Heart right ventricle (tissue), 16 donors: ENCODE data around the gene TRPM3. TPM values are rescaled to one million over a fixed set of nuclear protein-coding genes. Genes with fewer than 3 reads are reported as not detected.
"Not testable (repeated sequence)": the region's sequence is repeated elsewhere in the genome, so short reads cannot be mapped to it uniquely, and the experiment has no call there.

Experiments
- ATAC-seq, 8 donors: fragments of 200-7000 bp; cut with Tn5 transposase; one replicate each; pipeline ENCODE4 v1.9.1; 2020; ENCODE audit warnings: mild to moderate bottlenecking in 8 of 8, moderate library complexity in 8 of 8, moderate number of reproducible peaks in 1 of 8
- DNase-seq, 2 donors: peaks; one replicate each; pipeline ENCODE4 v3.0.0-alpha.2; 2020
- H3K27ac ChIP-seq, 10 donors: fragments of 200-600 bp; sonication (generic) in 2 of 10; one replicate each; pipeline versions ENCODE4 v1.5.0 to v1.8.0; 2020 to 2022; ENCODE audit warnings: mild to moderate bottlenecking in 3 of 10
- H3K27me3 ChIP-seq, 7 donors: fragments of 200-600 bp; one replicate each; pipeline ENCODE4 v1.8.0; 2021 to 2022; ENCODE audit warnings: mild to moderate bottlenecking in 2 of 7
- H3K36me3 ChIP-seq, 9 donors: fragments of 200-600 bp; sonication (generic) in 1 of 9; one replicate each; pipeline versions ENCODE4 v1.5.0 to v1.8.0; 2020 to 2022; ENCODE audit warnings: mild to moderate bottlenecking in 2 of 9
- H3K4me1 ChIP-seq, 9 donors: fragments of 200-600 bp; sonication (generic) in 1 of 9; one replicate each; pipeline versions ENCODE4 v1.5.0 to v1.8.0; 2020 to 2022; ENCODE audit warnings: mild to moderate bottlenecking in 4 of 9
- H3K4me3 ChIP-seq, 10 donors: fragments of 200-600 bp; sonication (generic) in 2 of 10; one replicate each; pipeline versions ENCODE4 v1.5.0 to v1.8.0; 2020 to 2022; ENCODE audit warnings: mild to moderate bottlenecking in 7 of 10, moderate library complexity in 2 of 10
- H3K9me3 ChIP-seq, 11 donors: fragments of 200-600 bp in 10 of 11; sonication (generic) in 2 of 11; one replicate each; pipeline versions ENCODE4 v1.5.0 to v1.8.0; 2013 to 2022; ENCODE audit warnings: mild to moderate bottlenecking in 2 of 11, control low read depth in 1 of 11, moderate library complexity in 1 of 11
- CTCF ChIP-seq, 9 donors: fragments of 200-600 bp; sonication (generic) in 2 of 9; IDR thresholded peaks; one replicate each; pipeline versions ENCODE4 v1.5.0 to v1.8.0; 2021 to 2022; ENCODE audit warnings: antibody characterized with exemption in 9 of 9, mild to moderate bottlenecking in 5 of 9, moderate library complexity in 1 of 9
- WGBS, 2 donors: extraction: QIAGEN DNeasy Blood & Tissue Kit; methylation state at CpG; one replicate each; pipeline ENCODE4 v1.1.7; 2013; ENCODE audit warnings: inconsistent platforms in 1 of 2; 5-methylcytosine and 5-hydroxymethylcytosine counted together
- intact Hi-C, 10 donors: fragments of 100-400 bp; cut with DNase I; formaldehyde crosslinking; loops; one replicate each; pipeline versions ENCODE4 v1.11.1 to v1.14.2; 2022
- polyA plus RNA-seq, 2 donors: library from polyadenylated mRNA; stranded (reverse); fragments of 200-250 nt; gene quantifications; one replicate each; pipeline ENCODE4 v1.2.3, GENCODE V29; 2013
- total RNA-seq, 10 donors: library from RNA; stranded (reverse); fragmentation: NEBNext Ultra II Directional in 3 of 10; extraction: Animal tissue kit (Norgen Biotek cat#: 25700) in 3 of 10; gene quantifications; one replicate each; pipeline versions ENCODE4 v1.2.1 to v1.2.4, GENCODE V29; 2021 to 2023
- donor health status: Arrhythmogenic right ventricular cardiomyopathy.
- donor health status: ischemic (EF 13 %, LVEDD 7.1; RV severe dilation, severe dysfunction).
- donor health status: healthy with polysubstance abuse.
- donor health status: DM: no; HTN: yes; CAD: no.
- donor health status: DM: no; HTN: no; CAD: no.
- donor health status: ischemic (EF 25% LVEDD 6.9; RV normal size, moderate dysfunction).
- donor health status: ischemic (EF 25% LVEDD 5.7; RV mildly dilated, moderate dysfunction).
- donor health status: healthy.
- donor health status: DM: yes; HTN: yes; CAD: no.
- donor health status: Ischemic cardiomyopathy.
- donor health status: ischemic (EF 35%, LVEDD 5.7; RV mildly dilated, moderate dysfunction).
- donor health status: nonischemic (EF 11% LVEDD 7.7; RV severe dilation, severe dysfunction).
- donor health status: DM: yes; HTN: yes; CAD: no.
- donor health status: PGD.
- donor health status: ischemic (EF 29% LVEDD 5.4; RV normal size, mild dysfunction).
- donor health status: nonischemic (EF 23%, LVEDD 6.1; RV moderate dilation, normal function).

TRPM3 gene
- total and polyA plus RNA-seq, 12 donors = 0.05 to 1.3 (median 0.16) TPM; not detected in 1

DNA sequence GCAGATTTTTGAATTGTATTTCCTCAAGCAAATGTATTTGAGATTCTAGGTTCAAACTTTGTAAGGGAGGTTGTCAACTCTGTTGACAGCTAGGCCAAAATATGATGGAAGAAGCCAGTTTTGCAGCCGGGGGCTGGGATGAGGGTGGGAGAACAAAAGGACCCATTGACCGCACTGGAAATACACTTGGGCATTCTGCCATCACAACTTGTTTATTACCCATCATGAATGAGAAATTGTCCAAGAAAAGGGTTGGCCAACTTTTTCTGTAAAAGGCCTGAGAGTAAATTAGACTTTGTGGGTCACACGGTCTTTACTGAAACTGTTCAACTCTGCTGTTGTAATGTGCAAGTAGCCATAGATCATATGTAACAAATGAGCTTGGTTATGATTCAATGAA lies 485.6 kb downstream of the TRPM3 start:
- Histone ChIP-seq H3K4me1 (no peaks in the 10 kb centered on the region), H3K27me3 (no peaks in the 10 kb centered on the region), H3K4me3 (no peak overlapping the region), H3K9me3 (no peaks in the 10 kb centered on the region), H3K36me3 (no peaks in the 10 kb centered on the region), H3K27ac (no peak overlapping the region)
- intact Hi-C loops = loop anchor here in 2 of 10 donors (5.0 kb wide), 2 partner anchors 292 to 612 kb away; no protein-coding TSS in a partner anchor
- no peak for TF ChIP-seq CTCF (IDR thresholded peaks at IDR 0.05)
- ATAC-seq (no peak), DNase-seq (no peak)
- WGBS, 2 donors = 72 to 73% methylated on average over 3 of the region's 3 CpGs

DNA sequence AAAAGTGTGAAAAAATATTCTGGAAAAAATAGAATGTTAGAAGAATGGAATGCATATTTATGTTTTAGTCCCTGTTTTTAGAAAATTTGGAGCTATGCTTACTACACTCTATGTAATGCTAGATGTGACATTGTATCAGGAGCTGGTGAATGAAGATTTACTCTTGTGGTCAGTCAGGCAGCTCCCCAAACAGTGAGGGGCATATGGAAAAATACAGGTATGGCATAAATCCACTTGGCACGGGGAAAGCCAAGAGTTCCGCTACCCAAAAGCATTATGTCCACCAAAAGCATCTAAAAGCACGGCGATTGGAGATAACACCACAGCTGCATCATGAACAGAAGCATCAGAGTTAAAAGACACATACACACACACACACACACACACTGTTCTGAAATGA lies 486.7 kb downstream of the TRPM3 start:
- Histone ChIP-seq H3K27ac (no peak overlapping the region), H3K36me3 (no peaks in the 10 kb centered on the region), H3K4me1 (no peaks in the 10 kb centered on the region), H3K27me3 (no peaks in the 10 kb centered on the region), H3K4me3 (no peak overlapping the region), H3K9me3 (no peaks in the 10 kb centered on the region)
- intact Hi-C loops = loop anchor here in 2 of 10 donors (5.0 kb wide), 2 partner anchors 293 to 613 kb away; no protein-coding TSS in a partner anchor
- DNase-seq (no peak), ATAC-seq (no peak)
- no peak for TF ChIP-seq CTCF (IDR thresholded peaks at IDR 0.05)
- 79 to 83% methylated on average over 4 of the region's 4 CpGs for WGBS, 2 donors

- Histone ChIP-seq H3K9me3 (no peaks in the 10 kb centered on the region), H3K27me3 (no peaks in the 10 kb centered on the region), H3K4me1 (no peaks in the 10 kb centered on the region), H3K4me3 (no peak overlapping the region), H3K36me3 (no peaks in the 10 kb centered on the region), H3K27ac (no peak overlapping the region)
- no peak for TF ChIP-seq CTCF (IDR thresholded peaks at IDR 0.05)
- 84 to 93% methylated on average over 3 of the region's 3 CpGs for WGBS, 2 donors
- ATAC-seq (no peak), DNase-seq (no peak)
- intact Hi-C loops = no loop called here
These were observed 490.4 kb downstream of the TRPM3 start for GRCh38 chr9:70630971-70631370.

DNA sequence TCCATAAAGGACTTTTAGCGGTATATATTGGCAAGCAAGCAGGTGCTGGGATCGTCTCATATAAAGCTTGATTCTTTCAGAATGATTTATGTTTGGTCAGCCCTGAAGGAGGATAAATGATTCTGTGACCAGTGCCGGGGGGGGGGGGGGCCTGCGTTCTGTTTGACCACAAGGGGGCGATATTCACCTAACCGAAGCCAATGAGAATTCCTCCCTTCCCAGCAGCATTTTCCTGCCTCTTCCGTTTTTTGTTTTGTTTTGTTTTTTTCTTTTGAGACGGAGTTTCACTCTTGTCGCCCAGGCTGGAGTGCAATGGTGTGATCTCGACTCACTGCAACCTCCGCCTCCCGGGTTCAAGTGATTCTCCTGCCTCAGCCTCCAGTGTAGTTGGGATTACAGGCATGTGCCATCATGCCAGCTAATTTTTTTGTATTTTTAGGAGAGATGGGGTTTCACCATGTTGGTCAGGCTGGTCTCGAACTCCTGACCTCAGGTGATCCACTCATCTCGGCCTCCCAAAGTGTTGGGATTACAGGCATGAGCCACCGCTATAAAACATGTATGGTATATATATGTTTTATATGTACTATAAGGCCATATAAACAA lies 492.2 kb downstream of the TRPM3 start:
- H3K27ac ChIP-seq, ATAC-seq, DNase-seq, H3K4me3 ChIP-seq, intact Hi-C loops, H3K4me1 ChIP-seq, H3K27me3 ChIP-seq, H3K9me3 ChIP-seq, H3K36me3 ChIP-seq: not testable (repeated sequence)
- peak in 3 of 9 donors; percentile 14 to 36 (median 27) for TF ChIP-seq CTCF (IDR thresholded peaks at IDR 0.05)
- WGBS, 2 donors = 55 to 69% methylated on average over 13 to 15 of the region's 15 CpGs
